Measurements from ENCODE around the gene ASXL3.

Gene ASXL3

GRCh38 chr18:33577685-33578517, at the start of gene ASXL3:
Gene ASXL3, plus strand, starts transcription at chr18:33578219. Its CDS starts 413 bp downstream, at chr18:33578632.
- DNase-seq (ENCODE audit: low read depth), result no peak

GRCh38 chr18:33532978-33533377, 45.0 kb upstream of the ASXL3 start:
- DNase-seq (ENCODE audit: low read depth), result no peak

GRCh38 chr18:33536904-33537303, 41.1 kb upstream of the ASXL3 start:
- DNase-seq (ENCODE audit: low read depth), result no peak

- no peak for DNase-seq (ENCODE audit: low read depth)
Observed at GRCh38 chr18:33538418-33539042, 39.5 kb upstream of the ASXL3 start.

GRCh38 chr18:33540392-33540791, 37.6 kb upstream of the ASXL3 start:
- no peak for DNase-seq (ENCODE audit: low read depth)

GRCh38 chr18:33541316-33541715, 36.7 kb upstream of the ASXL3 start:
- DNase-seq (ENCODE audit: low read depth), result no peak

GRCh38 chr18:33556846-33557245, 21.2 kb upstream of the ASXL3 start:
- no peak for DNase-seq (ENCODE audit: low read depth)

GRCh38 chr18:33557706-33558105, 20.3 kb upstream of the ASXL3 start:
- DNase-seq (ENCODE audit: low read depth), result no peak

- no peak for DNase-seq (ENCODE audit: low read depth)
Observed at GRCh38 chr18:33558529-33558928, 19.5 kb upstream of the ASXL3 start.

- DNase-seq (ENCODE audit: low read depth), result no peak
Observed at GRCh38 chr18:33560686-33561370, 17.2 kb upstream of the ASXL3 start.

GRCh38 chr18:33562741-33563140, 15.3 kb upstream of the ASXL3 start:
- no peak for DNase-seq (ENCODE audit: low read depth)

- DNase-seq (ENCODE audit: low read depth), result no peak
Observed at GRCh38 chr18:33567705-33568104, 10.3 kb upstream of the ASXL3 start.

- no peak for DNase-seq (ENCODE audit: low read depth)
Observed at GRCh38 chr18:33571998-33572787, 5.8 kb upstream of the ASXL3 start.

- no peak for DNase-seq (ENCODE audit: low read depth)
Observed at GRCh38 chr18:33573193-33573592, 4.8 kb upstream of the ASXL3 start.

GRCh38 chr18:33575451-33575850, 2.6 kb upstream of the ASXL3 start:
- DNase-seq (ENCODE audit: low read depth), result no peak

GRCh38 chr18:33576999-33577646, 896 bp upstream of the ASXL3 start:
- DNase-seq (ENCODE audit: low read depth), result no peak

GRCh38 chr18:33578518-33579348, 714 bp downstream of the ASXL3 start:
- DNase-seq (ENCODE audit: low read depth), result no peak

- no peak for DNase-seq (ENCODE audit: low read depth)
Observed at GRCh38 chr18:33579349-33580215, 1.6 kb downstream of the ASXL3 start.

- no peak for DNase-seq (ENCODE audit: low read depth)
Observed at GRCh38 chr18:33580546-33580945, 2.5 kb downstream of the ASXL3 start.

- DNase-seq (ENCODE audit: low read depth), result no peak
Observed at GRCh38 chr18:33581856-33582255, 3.8 kb downstream of the ASXL3 start.
